ENCODE data around the gene SDK1.

SDK1 gene

GRCh38 chr7:3464900-3465622, 164.0 kb downstream of the SDK1 start:
- Histone ChIP-seq H3K9ac (no peak overlapping the region), H3K4me1 (no peaks in the 10 kb centered on the region), H3K36me3 (ENCODE audit: control insufficient read depth, insufficient read depth, low read length) (no peaks in the 10 kb centered on the region), H3K4me2 (ENCODE audit: low read length) (no peak overlapping the region), H3K27me3 (ENCODE audit: control insufficient read depth, insufficient read depth, low read length) (no peaks in the 10 kb centered on the region), H3K4me3 (ENCODE audit: low read depth, low read length) (no peak overlapping the region), H3K79me2 (no peaks in the 10 kb centered on the region), H2AFZ (no peak overlapping the region), H3K27ac (no peak overlapping the region), H3K9me3 (ENCODE audit: control insufficient read depth, low read length) (no peaks in the 10 kb centered on the region)
- TF ChIP-seq, protein P1, sequence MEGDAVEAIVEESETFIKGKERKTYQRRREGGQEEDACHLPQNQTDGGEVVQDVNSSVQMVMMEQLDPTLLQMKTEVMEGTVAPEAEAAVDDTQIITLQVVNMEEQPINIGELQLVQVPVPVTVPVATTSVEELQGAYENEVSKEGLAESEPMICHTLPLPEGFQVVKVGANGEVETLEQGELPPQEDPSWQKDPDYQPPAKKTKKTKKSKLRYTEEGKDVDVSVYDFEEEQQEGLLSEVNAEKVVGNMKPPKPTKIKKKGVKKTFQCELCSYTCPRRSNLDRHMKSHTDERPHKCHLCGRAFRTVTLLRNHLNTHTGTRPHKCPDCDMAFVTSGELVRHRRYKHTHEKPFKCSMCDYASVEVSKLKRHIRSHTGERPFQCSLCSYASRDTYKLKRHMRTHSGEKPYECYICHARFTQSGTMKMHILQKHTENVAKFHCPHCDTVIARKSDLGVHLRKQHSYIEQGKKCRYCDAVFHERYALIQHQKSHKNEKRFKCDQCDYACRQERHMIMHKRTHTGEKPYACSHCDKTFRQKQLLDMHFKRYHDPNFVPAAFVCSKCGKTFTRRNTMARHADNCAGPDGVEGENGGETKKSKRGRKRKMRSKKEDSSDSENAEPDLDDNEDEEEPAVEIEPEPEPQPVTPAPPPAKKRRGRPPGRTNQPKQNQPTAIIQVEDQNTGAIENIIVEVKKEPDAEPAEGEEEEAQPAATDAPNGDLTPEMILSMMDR (IDR thresholded peaks at IDR 0.05), result no peak

- Histone ChIP-seq H3K9ac (no peak overlapping the region), H3K27ac (no peak overlapping the region), H3K4me3 (ENCODE audit: low read depth, low read length) (no peak overlapping the region), H3K9me3 (ENCODE audit: control insufficient read depth, low read length) (no peaks in the 10 kb centered on the region), H3K4me1 (no peaks in the 10 kb centered on the region), H2AFZ (no peak overlapping the region), H3K79me2 (no peaks in the 10 kb centered on the region), H3K36me3 (ENCODE audit: control insufficient read depth, insufficient read depth, low read length) (no peaks in the 10 kb centered on the region), H3K4me2 (ENCODE audit: low read length) (no peak overlapping the region), H3K27me3 (ENCODE audit: control insufficient read depth, insufficient read depth, low read length) (no peaks in the 10 kb centered on the region)
- TF ChIP-seq, protein P1 (IDR thresholded peaks at IDR 0.05), result no peak
Measured at GRCh38 chr7:3466261-3466660, 165.2 kb downstream of the SDK1 start.

DNA sequence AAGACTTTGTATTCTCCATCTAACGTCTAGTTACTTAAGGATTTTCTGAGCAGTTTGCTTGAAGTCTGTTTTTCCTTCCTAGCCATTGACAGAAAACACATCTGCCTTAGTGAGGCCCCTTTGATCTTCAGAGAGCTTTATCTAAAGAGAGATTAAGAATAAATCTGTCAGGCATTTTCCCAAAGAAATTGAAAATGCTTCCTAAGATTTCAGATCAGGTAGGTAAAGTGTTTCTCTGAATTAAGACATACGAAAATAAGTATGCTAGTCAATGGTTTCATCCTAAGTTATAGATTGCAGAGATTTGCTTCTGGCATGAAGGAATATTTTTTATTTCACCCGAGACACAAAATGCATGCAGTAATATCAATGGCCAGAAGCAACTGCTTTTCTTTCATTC, 168.6 kb downstream of the SDK1 start:
- no peak overlapping the region for H3K9ac ChIP-seq
- no peaks in the 10 kb centered on the region for H3K79me2 ChIP-seq
- no peak overlapping the region for H3K27ac ChIP-seq
- no peak overlapping the region for H3K4me2 ChIP-seq (ENCODE audit: low read length)
- no peak overlapping the region for H2AFZ ChIP-seq
- H3K27me3 ChIP-seq (ENCODE audit: control insufficient read depth, insufficient read depth, low read length), result no peaks in the 10 kb centered on the region
- no peaks in the 10 kb centered on the region for H3K9me3 ChIP-seq (ENCODE audit: control insufficient read depth, low read length)
- no peaks in the 10 kb centered on the region for H3K36me3 ChIP-seq (ENCODE audit: control insufficient read depth, insufficient read depth, low read length)
- TF ChIP-seq, protein P1 (IDR thresholded peaks at IDR 0.05), result no peak
- no peaks in the 10 kb centered on the region for H3K4me1 ChIP-seq
- H3K4me3 ChIP-seq (ENCODE audit: low read depth, low read length), result no peak overlapping the region

- Histone ChIP-seq H3K9ac (no peak overlapping the region), H3K4me3 (ENCODE audit: low read depth, low read length) (no peak overlapping the region), H3K4me2 (ENCODE audit: low read length) (no peak overlapping the region), H3K27me3 (ENCODE audit: control insufficient read depth, insufficient read depth, low read length) (no peaks in the 10 kb centered on the region), H3K36me3 (ENCODE audit: control insufficient read depth, insufficient read depth, low read length) (no peaks in the 10 kb centered on the region), H3K9me3 (ENCODE audit: control insufficient read depth, low read length) (no peaks in the 10 kb centered on the region), H3K4me1 (no peaks in the 10 kb centered on the region), H2AFZ (no peak overlapping the region), H3K79me2 (no peaks in the 10 kb centered on the region), H3K27ac (no peak overlapping the region)
- TF ChIP-seq, protein P1 (IDR thresholded peaks at IDR 0.05), result no peak
Measured at GRCh38 chr7:3480197-3480596, 179.1 kb downstream of the SDK1 start.

GRCh38 chr7:3481435-3481834, 180.4 kb downstream of the SDK1 start:
- Histone ChIP-seq H3K4me3 (ENCODE audit: low read depth, low read length) (no peak overlapping the region), H3K4me2 (ENCODE audit: low read length) (no peak overlapping the region), H3K27me3 (ENCODE audit: control insufficient read depth, insufficient read depth, low read length) (no peaks in the 10 kb centered on the region), H3K27ac (no peak overlapping the region), H3K9ac (no peak overlapping the region), H3K36me3 (ENCODE audit: control insufficient read depth, insufficient read depth, low read length) (no peaks in the 10 kb centered on the region), H3K9me3 (ENCODE audit: control insufficient read depth, low read length) (no peaks in the 10 kb centered on the region), H3K79me2 (no peaks in the 10 kb centered on the region), H3K4me1 (no peaks in the 10 kb centered on the region), H2AFZ (no peak overlapping the region)
- TF ChIP-seq, protein P1 (IDR thresholded peaks at IDR 0.05), result no peak

Measured in parathyroid adenoma (tissue), 2 donors.